Breast epithelium (tissue), 3 donors: ENCODE measurements around the gene ZSWIM4.

Experiments used
- POLR2A ChIP-seq: fragments of 450-650 bp; IDR thresholded peaks from one replicate; pipeline ENCODE4 v1.6.1; 2016; ENCODE audit warnings: antibody characterized with exemption, mild to moderate bottlenecking, moderate library complexity
- TF ChIP-seq, protein P1 (sequence below), 3 donors: fragments of 450-650 bp; IDR thresholded peaks; one replicate each; pipeline ENCODE4 v1.5.1; 2016 to 2017; ENCODE audit warnings: antibody characterized with exemption in 3 of 3, mild to moderate bottlenecking in 3 of 3, moderate library complexity in 3 of 3

DNA sequence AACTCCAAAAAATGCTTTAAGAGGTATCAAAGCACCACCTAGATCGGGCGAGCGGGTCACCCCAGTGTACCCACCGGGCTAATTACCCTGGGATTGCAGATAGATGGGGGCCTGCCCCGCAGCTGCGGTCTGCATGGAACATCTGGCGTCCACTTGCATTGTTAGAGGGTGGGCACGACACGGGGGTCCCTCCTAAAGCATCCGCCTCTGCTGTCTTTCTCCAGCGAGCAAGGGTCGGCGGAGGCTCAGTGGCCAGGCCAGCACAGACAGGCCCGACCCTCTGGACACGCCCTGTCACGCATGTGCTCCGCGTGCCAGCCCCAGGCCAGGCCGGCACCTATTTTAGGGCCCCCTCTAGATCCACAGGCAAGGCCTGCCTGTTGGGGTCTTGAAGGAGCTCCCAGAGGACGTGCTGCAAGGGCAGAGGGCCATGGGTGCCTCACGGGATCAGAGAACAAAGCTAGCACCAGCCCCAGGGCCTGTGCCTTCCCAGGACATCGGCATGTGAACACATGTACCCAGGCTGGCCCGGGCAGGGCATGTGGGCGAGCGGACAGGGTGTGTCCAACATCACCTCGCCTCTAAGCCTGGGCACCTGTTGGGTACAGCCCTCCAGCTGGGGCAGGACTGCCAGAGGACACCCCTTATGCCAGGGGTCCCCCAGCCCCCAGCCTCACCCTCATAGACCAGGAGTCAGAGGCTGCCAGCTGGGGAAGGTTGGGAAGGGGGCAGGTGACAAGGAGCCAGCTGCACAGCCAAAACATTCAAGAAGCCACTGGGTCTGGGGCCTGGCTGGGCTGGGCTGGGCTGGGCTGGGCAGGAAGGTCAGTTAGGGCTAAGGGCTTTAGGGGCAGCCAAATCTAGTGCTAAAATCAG lies 46.1 kb downstream of the ZSWIM4 start:
- TF ChIP-seq POLR2A: peak; percentile 35
- TF ChIP-seq, protein P1, sequence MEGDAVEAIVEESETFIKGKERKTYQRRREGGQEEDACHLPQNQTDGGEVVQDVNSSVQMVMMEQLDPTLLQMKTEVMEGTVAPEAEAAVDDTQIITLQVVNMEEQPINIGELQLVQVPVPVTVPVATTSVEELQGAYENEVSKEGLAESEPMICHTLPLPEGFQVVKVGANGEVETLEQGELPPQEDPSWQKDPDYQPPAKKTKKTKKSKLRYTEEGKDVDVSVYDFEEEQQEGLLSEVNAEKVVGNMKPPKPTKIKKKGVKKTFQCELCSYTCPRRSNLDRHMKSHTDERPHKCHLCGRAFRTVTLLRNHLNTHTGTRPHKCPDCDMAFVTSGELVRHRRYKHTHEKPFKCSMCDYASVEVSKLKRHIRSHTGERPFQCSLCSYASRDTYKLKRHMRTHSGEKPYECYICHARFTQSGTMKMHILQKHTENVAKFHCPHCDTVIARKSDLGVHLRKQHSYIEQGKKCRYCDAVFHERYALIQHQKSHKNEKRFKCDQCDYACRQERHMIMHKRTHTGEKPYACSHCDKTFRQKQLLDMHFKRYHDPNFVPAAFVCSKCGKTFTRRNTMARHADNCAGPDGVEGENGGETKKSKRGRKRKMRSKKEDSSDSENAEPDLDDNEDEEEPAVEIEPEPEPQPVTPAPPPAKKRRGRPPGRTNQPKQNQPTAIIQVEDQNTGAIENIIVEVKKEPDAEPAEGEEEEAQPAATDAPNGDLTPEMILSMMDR (IDR thresholded peaks at IDR 0.05): no peak
